CD4-positive, alpha-beta T cell treated with Interleukin-21 for 1 hour (primary cell): ENCODE results near the gene SLC22A5.
"Not testable (repeated sequence)": the region's sequence is repeated elsewhere in the genome, so short reads cannot be mapped to it uniquely, and the experiment has no call there.

Source experiments
- DNase-seq: peaks from one replicate; pipeline ENCODE4 v3.0.0-alpha.2; 2020

The SLC22A5 gene

GRCh38 chr5:132414634-132415378 is 45.3 kb downstream of the SLC22A5 start:
- DNase-seq = no peak

GRCh38 chr5:132415516-132415915 is 46.0 kb downstream of the SLC22A5 start:
- not testable (repeated sequence) for DNase-seq

GRCh38 chr5:132416306-132417009 is 46.9 kb downstream of the SLC22A5 start:
- DNase-seq = no peak

DNA sequence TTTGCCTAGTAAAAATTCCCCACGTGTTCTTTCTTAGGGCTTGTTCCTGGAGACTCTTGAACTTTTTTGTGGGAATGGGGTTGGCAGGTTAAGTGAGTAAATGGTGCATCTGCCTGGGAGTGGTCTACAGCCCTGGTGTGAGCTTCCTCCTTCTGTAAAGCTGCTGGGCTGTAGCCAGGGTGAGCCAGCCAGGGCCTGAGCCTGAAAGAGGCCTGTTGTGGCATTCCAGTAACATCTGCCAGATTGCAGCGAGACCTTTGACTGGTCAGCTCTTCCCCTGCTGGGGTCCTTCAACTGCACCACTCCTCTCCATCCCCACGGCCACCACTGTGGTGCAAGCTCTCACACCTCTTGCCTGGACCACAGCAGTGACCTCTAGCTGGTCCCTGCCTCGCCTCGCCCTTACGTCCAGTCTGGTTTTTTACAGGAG is 47.5 kb downstream of the SLC22A5 start:
- no peak for DNase-seq

DNA sequence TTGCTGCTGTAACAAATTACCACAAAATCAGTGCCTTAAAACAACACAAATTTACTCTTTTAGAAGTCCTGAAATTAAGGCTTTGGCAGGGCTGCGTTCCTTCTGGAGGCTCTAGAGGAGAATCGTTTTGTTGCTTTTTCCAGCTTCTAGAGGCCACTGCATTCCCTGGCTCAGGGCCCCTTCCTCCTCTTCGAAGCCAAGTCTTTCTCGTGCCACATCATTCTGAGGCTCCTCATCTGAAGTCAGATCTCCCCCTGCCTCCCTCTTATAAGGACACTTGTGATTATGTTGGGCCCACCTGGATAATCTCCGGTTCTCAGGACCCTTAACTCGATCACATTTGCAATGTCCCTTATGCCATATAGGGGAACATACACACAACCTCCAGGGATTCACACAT is 48.0 kb downstream of the SLC22A5 start:
- no peak for DNase-seq

GRCh38 chr5:132417889-132418485 is 48.5 kb downstream of the SLC22A5 start:
- DNase-seq = no peak

DNA sequence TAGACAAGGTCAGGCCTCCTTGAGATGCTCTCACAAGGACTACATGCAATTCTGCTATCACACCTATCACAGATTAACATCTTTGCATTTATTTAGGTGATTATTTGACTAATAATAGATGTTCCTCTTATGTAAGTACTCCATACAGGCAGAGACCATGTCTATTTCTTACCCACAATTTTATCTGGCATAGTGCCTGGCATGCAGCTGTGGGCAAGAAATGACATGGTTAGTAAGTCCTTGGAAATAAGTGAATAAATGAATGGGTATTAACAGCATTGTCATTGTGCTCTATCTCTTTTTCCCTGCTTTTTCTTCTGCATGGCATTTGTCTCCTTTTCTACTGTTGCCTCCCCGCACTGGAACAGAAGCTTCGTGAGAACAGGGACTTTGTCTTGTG is 49.4 kb downstream of the SLC22A5 start:
- DNase-seq = no peak

- DNase-seq = peak; percentile 72
Observed at GRCh38 chr5:132419502-132420468, 50.3 kb downstream of the SLC22A5 start.

DNA sequence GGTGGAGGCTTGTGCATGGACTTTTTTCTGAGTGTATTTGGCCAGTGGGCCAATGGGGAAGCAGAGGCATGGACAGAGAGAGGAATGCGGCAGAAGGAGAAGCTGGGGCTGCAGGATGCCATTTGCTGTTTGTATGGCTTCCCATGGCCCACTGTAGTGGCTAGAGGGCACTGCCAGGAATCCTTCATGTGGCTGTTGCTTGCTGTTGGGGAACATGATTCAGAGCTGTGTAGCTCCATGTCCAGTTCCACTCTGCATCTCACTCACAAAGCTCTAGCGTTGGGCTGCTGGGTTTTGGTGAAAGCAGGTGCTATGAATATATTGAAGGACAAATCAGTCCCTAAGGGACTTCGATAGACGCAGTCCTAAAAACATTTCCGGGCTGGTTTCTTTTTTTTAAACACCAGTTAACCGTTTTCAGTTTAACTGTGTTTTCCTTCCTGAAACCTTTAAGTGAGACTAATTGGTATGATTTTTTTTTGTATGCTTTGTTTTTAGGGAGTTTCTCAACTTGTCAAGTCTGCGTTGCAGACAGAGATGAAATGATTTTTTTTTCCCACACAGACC is 51.3 kb downstream of the SLC22A5 start:
- DNase-seq = peak; percentile 61

GRCh38 chr5:132421462-132421861 is 52.0 kb downstream of the SLC22A5 start:
- no peak for DNase-seq

DNA sequence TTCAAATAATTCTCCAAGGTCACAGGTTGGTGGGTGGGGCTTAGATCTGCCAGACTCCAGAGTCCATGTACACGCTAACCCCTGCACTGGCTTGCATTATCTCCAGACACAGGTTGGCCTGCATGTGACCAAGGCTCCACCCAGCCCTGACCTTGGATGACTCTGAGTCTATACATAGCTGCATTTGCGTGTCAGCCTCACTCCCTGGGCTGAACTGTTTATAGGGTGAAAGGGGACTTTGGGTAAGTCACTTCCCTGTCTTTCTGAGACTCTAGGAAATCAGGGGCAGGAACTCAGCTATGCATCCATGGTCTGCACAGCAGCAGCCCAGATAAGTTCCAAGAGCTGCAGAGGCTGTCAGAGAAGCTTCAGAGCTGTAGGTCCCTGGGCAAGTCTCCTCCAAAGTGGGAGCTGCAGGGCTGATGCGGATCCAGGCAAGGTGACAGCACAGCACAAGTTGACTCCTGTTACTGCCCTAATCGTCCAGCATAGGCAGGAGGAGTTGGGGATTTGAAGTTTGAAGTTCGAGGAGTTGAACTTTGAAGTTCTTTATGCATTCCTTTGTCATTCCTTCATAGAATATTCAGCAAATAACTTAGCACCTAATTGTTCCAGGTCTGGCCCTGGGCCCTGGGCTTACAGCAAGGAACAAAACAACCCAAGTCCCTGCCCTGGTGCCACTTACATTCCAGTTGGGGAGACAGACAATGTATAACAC is 53.4 kb downstream of the SLC22A5 start:
- no peak for DNase-seq

DNA sequence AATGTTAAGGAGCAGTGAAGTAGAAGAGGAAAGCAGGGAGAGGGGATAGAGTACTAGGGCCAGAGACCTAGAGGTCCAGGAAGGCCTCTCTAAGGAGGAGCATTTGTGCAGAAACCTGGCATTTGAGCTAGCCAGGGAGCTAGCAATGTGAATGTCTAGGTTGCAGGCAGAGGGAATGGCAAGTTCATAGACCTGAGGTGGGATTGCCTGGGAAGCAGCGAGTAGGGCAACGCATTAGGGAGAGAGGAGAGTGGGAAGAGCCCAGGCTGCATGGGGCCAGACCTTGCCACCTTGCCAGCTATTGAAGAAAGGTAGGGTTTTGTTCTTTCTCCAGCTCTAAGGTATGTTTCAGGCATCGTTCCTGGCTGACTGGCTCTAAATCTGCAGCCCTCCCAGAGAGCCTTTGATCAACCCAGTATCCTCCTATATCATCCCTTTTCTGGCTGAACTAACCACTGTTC is 54.0 kb downstream of the SLC22A5 start:
- no peak for DNase-seq

DNA sequence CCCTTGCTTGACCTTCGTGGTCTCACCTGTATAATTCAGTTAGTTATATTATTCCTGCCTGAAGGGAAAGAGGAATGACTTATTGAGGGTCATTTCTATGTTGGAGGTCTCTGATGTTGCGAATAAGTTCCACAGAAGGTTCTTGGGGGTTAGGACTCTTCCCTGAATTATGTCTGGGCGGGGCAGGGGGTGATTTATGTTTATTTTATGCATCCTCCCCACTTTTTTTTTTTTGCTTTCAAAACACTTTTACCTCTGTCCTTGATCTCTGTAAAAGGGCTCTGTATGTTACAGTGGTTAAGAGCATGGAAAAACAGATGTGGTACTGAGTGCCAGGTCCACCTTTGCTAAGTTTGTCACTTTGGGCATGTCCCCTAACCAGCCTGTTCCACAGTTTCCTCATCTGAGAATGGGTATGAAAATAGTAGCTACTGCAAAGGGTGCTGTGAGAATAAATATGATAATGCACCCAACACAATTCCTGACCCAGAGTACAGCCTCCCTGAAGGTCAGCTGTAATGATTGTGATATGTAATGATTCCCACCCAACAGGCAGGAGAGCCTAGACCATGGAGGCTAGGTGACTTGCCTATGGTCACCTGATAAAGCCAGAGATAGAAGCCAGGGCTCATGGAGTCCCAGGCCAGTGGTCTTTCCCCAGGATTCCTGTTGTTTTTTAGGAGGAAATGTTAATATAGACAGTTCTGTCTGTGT is 54.8 kb downstream of the SLC22A5 start:
- DNase-seq = no peak

GRCh38 chr5:132425009-132425937 is 55.8 kb downstream of the SLC22A5 start:
- peak; percentile 83 for DNase-seq

- no peak for DNase-seq
Observed at GRCh38 chr5:132425975-132426524, 56.5 kb downstream of the SLC22A5 start.

DNA sequence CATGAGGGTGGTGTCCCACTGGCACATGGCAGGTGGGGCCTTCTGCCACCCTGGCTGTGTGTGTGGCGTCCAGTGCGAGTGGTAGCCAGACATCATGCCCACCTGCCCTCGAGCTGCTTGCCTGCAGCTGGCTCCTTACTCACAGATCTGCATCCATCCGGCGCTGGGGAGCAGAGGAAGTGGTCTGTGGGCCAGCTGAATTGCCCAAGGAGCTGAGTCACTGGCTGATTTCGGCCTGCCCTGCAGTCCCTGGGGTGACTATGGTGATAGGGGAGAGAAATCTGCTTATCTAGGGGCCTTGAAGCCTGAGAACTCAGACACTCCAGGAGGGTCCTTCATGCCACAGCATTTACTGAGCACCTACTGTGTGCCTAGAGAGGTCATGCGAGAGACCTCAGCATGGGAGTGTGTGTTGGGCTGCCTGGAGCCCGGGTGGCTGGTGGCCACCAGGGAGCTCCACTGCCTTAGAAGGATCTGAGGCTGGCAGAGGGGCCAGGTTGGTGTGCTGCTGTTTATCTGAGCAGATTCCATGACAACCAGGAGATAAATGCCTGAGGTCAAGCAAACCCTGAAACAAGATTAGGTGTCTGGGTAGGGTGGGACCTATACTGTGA is 57.1 kb downstream of the SLC22A5 start:
- peak; percentile 73 for DNase-seq

- peak; percentile 87 for DNase-seq
Observed at GRCh38 chr5:132427281-132428146, 58.0 kb downstream of the SLC22A5 start.

GRCh38 chr5:132428147-132428482 is 58.6 kb downstream of the SLC22A5 start:
- no peak for DNase-seq
